ENCODE results near the gene PRSS3. TPM values are rescaled to one million over a fixed set of nuclear protein-coding genes. Genes with fewer than 3 reads are reported as not detected.

The PRSS3 gene
- total and polyA plus RNA-seq, 2 donors (not counting 1 experiment from before 2014, with no cell fraction given), result 0.33 to 2.9 TPM

Other genes with a start within 250 kb of the PRSS3 start
- 16.7 and 23.9 TPM in 2 replicates for gene UBE2R2, start 21.6 kb downstream of the PRSS3 start, total RNA-seq
- 52.5 and 57.1 TPM in 2 replicates for gene UBE2R2, start 21.6 kb downstream of the PRSS3 start, polyA plus RNA-seq